Measurements from ENCODE around the gene ARFRP1. TPM values are rescaled to one million over a fixed set of nuclear protein-coding genes. Genes with fewer than 3 reads are reported as not detected.

Gene ARFRP1
- total RNA-seq, 1 donor from 2014 or later, result 39.8 TPM

GRCh38 chr20:63703976-63704748 lies 3.6 kb downstream of the ARFRP1 start:
- H3K27ac Mint-ChIP-seq (ENCODE audit: unreplicated experiment), result peak overlapping the region; percentile 2
- peaks cover 6% of the 10 kb centered on the region for H3K36me3 Mint-ChIP-seq (ENCODE audit: low read depth)
- peak; percentile 67 for DNase-seq (ENCODE audit: low spot score)
- H3K9me3 Mint-ChIP-seq (ENCODE audit: low read depth), result no peaks in the 10 kb centered on the region
- no peak for TF ChIP-seq CTCF (IDR thresholded peaks at IDR 0.05)
- H3K4me3 Mint-ChIP-seq (ENCODE audit: unreplicated experiment), result no peak overlapping the region
- peaks cover 32% of the 10 kb centered on the region for H3K4me1 Mint-ChIP-seq (ENCODE audit: low read depth)
- H3K27me3 Mint-ChIP-seq (ENCODE audit: low read depth), result no peaks in the 10 kb centered on the region

- Mint-ChIP-seq H3K36me3 (ENCODE audit: low read depth) (peaks cover 6% of the 10 kb centered on the region), H3K9me3 (ENCODE audit: low read depth) (no peaks in the 10 kb centered on the region), H3K27me3 (ENCODE audit: low read depth) (no peaks in the 10 kb centered on the region), H3K4me3 (ENCODE audit: unreplicated experiment) (no peak overlapping the region), H3K4me1 (ENCODE audit: low read depth) (peaks cover 32% of the 10 kb centered on the region), H3K27ac (ENCODE audit: unreplicated experiment) (no peak overlapping the region)
- peak; percentile 93 for DNase-seq (ENCODE audit: low spot score)
- TF ChIP-seq CTCF (IDR thresholded peaks at IDR 0.05), result no peak
These were observed 4.3 kb downstream of the ARFRP1 start for GRCh38 chr20:63703471-63703975.

GRCh38 chr20:63702751-63703470 lies 4.9 kb downstream of the ARFRP1 start:
- Mint-ChIP-seq H3K4me1 (ENCODE audit: low read depth) (peaks cover 34% of the 10 kb centered on the region), H3K27ac (ENCODE audit: unreplicated experiment) (no peak overlapping the region), H3K27me3 (ENCODE audit: low read depth) (no peaks in the 10 kb centered on the region), H3K36me3 (ENCODE audit: low read depth) (peaks cover 6% of the 10 kb centered on the region), H3K4me3 (ENCODE audit: unreplicated experiment) (no peak overlapping the region), H3K9me3 (ENCODE audit: low read depth) (no peaks in the 10 kb centered on the region)
- peak; percentile 86 for DNase-seq (ENCODE audit: low spot score)
- no peak for TF ChIP-seq CTCF (IDR thresholded peaks at IDR 0.05)

- H3K27me3 Mint-ChIP-seq (ENCODE audit: low read depth), result no peaks in the 10 kb centered on the region
- DNase-seq (ENCODE audit: low spot score), result peak; percentile 74
These were observed 5.6 kb downstream of the ARFRP1 start for GRCh38 chr20:63702036-63702665.

More at GRCh38 chr20:63702036-63702665, 5.6 kb downstream of the ARFRP1 start:
- Mint-ChIP-seq H3K4me1 (ENCODE audit: low read depth) (peaks cover 39% of the 10 kb centered on the region), H3K9me3 (ENCODE audit: low read depth) (no peaks in the 10 kb centered on the region), H3K4me3 (ENCODE audit: unreplicated experiment) (no peak overlapping the region), H3K27ac (ENCODE audit: unreplicated experiment) (no peak overlapping the region), H3K36me3 (ENCODE audit: low read depth) (peaks cover 6% of the 10 kb centered on the region)
- TF ChIP-seq CTCF (IDR thresholded peaks at IDR 0.05), result no peak

Measured in chondrocyte (in vitro differentiated cells).